Fibroblast of mammary gland (primary cell): ENCODE results near the gene GABPA.
A peak's percentile ranks its signal among the peaks of the same experiment; 100 is the strongest.

Experiments
- DNase-seq: peaks from one replicate; pipeline ENCODE4 v3.0.0-alpha.2; 2010; ENCODE audit warnings: low read depth
- H3K4me3 ChIP-seq: 2 replicates; pipeline ENCODE4 v1.5.1; 2011; ENCODE audit warnings: low read depth, mild to moderate bottlenecking, low read length, moderate library complexity; ENCODE audit not compliant: control insufficient read depth
- CTCF ChIP-seq: conservative IDR thresholded peaks from 2 replicates; pipeline ENCODE4 v1.5.1; 2011; ENCODE audit warnings: low read depth, low read length, inconsistent platforms; ENCODE audit not compliant: control insufficient read depth, insufficient read depth

The GABPA gene

GRCh38 chr21:25809013-25809412 lies 74.2 kb downstream of the GABPA start:
- TF ChIP-seq CTCF: no peak
- H3K4me3 ChIP-seq: no peak overlapping the region
- peak; percentile 11 for DNase-seq

GRCh38 chr21:25811186-25811585 lies 76.4 kb downstream of the GABPA start:
- H3K4me3 ChIP-seq: no peak overlapping the region
- DNase-seq: no peak
- TF ChIP-seq CTCF: no peak

GRCh38 chr21:25813917-25814316 lies 79.1 kb downstream of the GABPA start:
- no peak for DNase-seq
- no peak for TF ChIP-seq CTCF
- H3K4me3 ChIP-seq: no peak overlapping the region

- no peak for DNase-seq
- no peak for TF ChIP-seq CTCF
- H3K4me3 ChIP-seq: no peak overlapping the region
Observed at GRCh38 chr21:25818121-25818520, 83.3 kb downstream of the GABPA start.

GRCh38 chr21:25818551-25818950 lies 83.8 kb downstream of the GABPA start:
- no peak for DNase-seq
- H3K4me3 ChIP-seq: no peak overlapping the region
- no peak for TF ChIP-seq CTCF
